ENCODE measurements around the gene PPP1R37. TPM values are rescaled to one million over a fixed set of nuclear protein-coding genes. Genes with fewer than 3 reads are reported as not detected.

Gene PPP1R37
- total and polyA plus RNA-seq, 2 of the 13 experiments (the other 11 are each of a cell fraction or from before 2014, with no cell fraction given): 9.0 to 14.3 TPM

GRCh38 chr19:45153339-45154063, 60.5 kb downstream of the PPP1R37 start (continued):
- TF ChIP-seq LBX2 (CRISPR knock-in tag; IDR thresholded peaks at IDR 0.05; ENCODE audit: borderline replicate concordance) (no peak), TGIF2 (CRISPR knock-in tag; IDR thresholded peaks at IDR 0.05) (no peak), ZBTB21 (CRISPR knock-in tag; IDR thresholded peaks at IDR 0.05) (no peak), ZBTB38 (CRISPR knock-in tag; IDR thresholded peaks at IDR 0.05) (peak; percentile 37; the same call in 1 of the 2 replicates), RFXAP (CRISPR knock-in tag; IDR thresholded peaks at IDR 0.05; ENCODE audit: borderline replicate concordance) (no peak), ADNP (CRISPR knock-in tag; IDR thresholded peaks at IDR 0.05) (no peak), ZNF674 (CRISPR knock-in tag; IDR thresholded peaks at IDR 0.05; ENCODE audit: low read depth) (no peak), ELF3 (CRISPR knock-in tag; IDR thresholded peaks at IDR 0.05) (no peak), GATAD1 (CRISPR knock-in tag; IDR thresholded peaks at IDR 0.05) (no peak), ZNF703 (CRISPR knock-in tag; IDR thresholded peaks at IDR 0.05; ENCODE audit: borderline replicate concordance) (no peak), GZF1 (CRISPR knock-in tag; IDR thresholded peaks at IDR 0.05) (no peak), ZNF678 (CRISPR knock-in tag; IDR thresholded peaks at IDR 0.05) (no peak), ZBTB26 (CRISPR knock-in tag; IDR thresholded peaks at IDR 0.05; ENCODE audit: borderline replicate concordance) (no peak), MAX (IDR thresholded peaks at IDR 0.05) (0 out of 2 replicates have a peak, but pooled peaks have one; percentile 34), STAG1 (CRISPR knock-in tag; IDR thresholded peaks at IDR 0.05) (no peak), ZFP41 (CRISPR knock-in tag; IDR thresholded peaks at IDR 0.05; ENCODE audit: borderline replicate concordance) (no peak), ZBTB1 (CRISPR knock-in tag; IDR thresholded peaks at IDR 0.05; ENCODE audit: borderline replicate concordance) (no peak), ZNF225 (CRISPR knock-in tag; IDR thresholded peaks at IDR 0.05) (no peak), TEAD3 (CRISPR knock-in tag; optimal IDR thresholded peaks at IDR 0.05; ENCODE audit: borderline replicate concordance) (no peak), AGO2 (optimal IDR thresholded peaks at IDR 0.05; ENCODE audit: low read depth, low read length) (peak; percentile 54), ZBTB7B (CRISPR knock-in tag; IDR thresholded peaks at IDR 0.05) (peak; percentile 4; the same call in 1 of the 2 replicates), PHF5A (CRISPR knock-in tag; IDR thresholded peaks at IDR 0.05; ENCODE audit: low read depth, unreplicated experiment) (no peak), GABPB1 (CRISPR knock-in tag; IDR thresholded peaks at IDR 0.05) (peak; percentile 49; the same call in 1 of the 2 replicates), JDP2 (CRISPR knock-in tag; IDR thresholded peaks at IDR 0.05; ENCODE audit: borderline replicate concordance) (no peak)

Measured in HepG2 (cell line).